Uterus (tissue), 4 donors: Measurements from ENCODE around the gene GOLGA5. TPM values are rescaled to one million over a fixed set of nuclear protein-coding genes. Genes with fewer than 3 reads are reported as not detected.

Experiments used
- DNase-seq, 2 donors: peaks; one replicate each; pipeline ENCODE4 v3.0.0-alpha.2; 2019 to 2020
- H3K27ac ChIP-seq, 2 donors: fragments of 200-600 bp; sonication (generic); 1 replicate in 1 of 2; 2 replicates in 1 of 2; pipeline ENCODE4 v1.5.1; 2016 to 2018
- H3K27me3 ChIP-seq, 2 donors: fragments of 200-600 bp; sonication (generic); one replicate each; pipeline ENCODE4 v1.5.1; 2018 to 2019; ENCODE audit warnings: control low read depth in 1 of 2
- H3K36me3 ChIP-seq, 2 donors: fragments of 200-600 bp; sonication (generic); one replicate each; pipeline ENCODE4 v1.5.1; 2019; ENCODE audit warnings: control low read depth in 1 of 2
- H3K4me1 ChIP-seq, 2 donors: fragments of 200-600 bp; sonication (generic); one replicate each; pipeline ENCODE4 v1.5.1; 2018 to 2019; ENCODE audit warnings: control low read depth in 1 of 2
- H3K4me3 ChIP-seq, 2 donors: fragments of 200-600 bp; sonication (generic); 1 replicate in 1 of 2; 2 replicates in 1 of 2; pipeline ENCODE4 v1.5.1; 2018 to 2019; ENCODE audit warnings: mild to moderate bottlenecking in 1 of 2
- H3K9me3 ChIP-seq, 2 donors: fragments of 200-600 bp; sonication (generic); one replicate each; pipeline ENCODE4 v1.5.1; 2019; ENCODE audit warnings: control low read depth in 1 of 2
- POLR2A ChIP-seq, 2 donors: fragments of 450-650 bp; IDR thresholded peaks; one replicate each; pipeline ENCODE4 v1.6.1; 2016; ENCODE audit warnings: antibody characterized with exemption in 2 of 2, mild to moderate bottlenecking in 1 of 2, moderate library complexity in 1 of 2
- intact Hi-C: fragments of 100-400 bp; cut with DNase I; formaldehyde crosslinking; loops from one replicate; pipeline ENCODE4 v1.15.1; 2023; ENCODE audit warnings: low total_unique reads
- total RNA-seq, 4 donors: library from RNA; depleted of rRNA in 3 of 4; stranded (reverse); fragments of >200 nt in 3 of 4; gene quantifications; one replicate each; pipeline versions ENCODE4 v1.1.0 to v1.2.4, GENCODE V29; 2014 to 2023
- TF ChIP-seq, protein P1 (sequence below), 4 experiments: fragments of 200-600 bp in 2 of 4; fragments of 450-650 bp in 2 of 4; sonication (generic) in 2 of 4; IDR thresholded peaks; one replicate each; pipeline ENCODE4 v1.5.1; 2016 to 2019; ENCODE audit warnings: antibody characterized with exemption in 4 of 4, mild to moderate bottlenecking in 2 of 4, moderate library complexity in 1 of 4
- donor health status: DM: yes; HTN: yes; CAD: no.

Gene GOLGA5
- total RNA-seq, 4 donors from 2014 or later = 30.3 to 63.0 (median 46.6) TPM

DNA sequence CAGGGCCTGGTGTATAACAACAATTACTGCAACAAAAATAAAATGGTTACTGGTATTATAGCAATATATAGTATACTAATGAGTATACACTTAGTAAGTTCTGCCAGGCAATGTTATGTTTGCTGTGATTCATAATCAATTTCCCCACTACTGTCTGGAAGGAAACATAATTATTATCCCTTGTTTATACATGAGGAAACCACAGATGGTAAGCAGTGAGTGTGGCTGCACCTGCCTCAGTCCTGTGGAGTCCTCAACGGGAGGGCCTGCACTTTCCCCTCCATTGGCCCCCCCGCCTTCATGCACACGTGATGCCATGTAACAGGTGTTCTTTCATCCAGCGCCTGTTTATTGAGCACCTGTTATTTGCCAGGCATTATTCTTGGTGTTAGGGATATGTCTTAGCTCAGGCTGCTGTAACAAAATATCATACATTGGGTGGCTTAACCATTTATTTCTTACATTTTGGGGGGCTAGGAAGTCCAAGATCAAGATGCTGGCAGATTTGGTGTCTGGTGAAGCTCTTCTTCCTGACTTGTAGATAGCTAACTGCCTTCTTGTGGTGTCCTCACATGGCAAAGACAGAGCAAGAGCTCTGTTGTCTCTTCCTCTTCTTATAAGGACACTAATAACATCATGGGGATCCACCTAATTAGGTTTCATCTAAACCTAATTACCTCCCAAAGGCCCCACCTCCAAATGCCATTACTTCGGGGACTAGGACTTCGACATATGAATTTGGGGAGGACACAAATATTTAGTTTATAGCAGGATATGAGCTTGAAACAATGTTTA, 69.4 kb downstream of the GOLGA5 start:
- no peak for TF ChIP-seq POLR2A (IDR thresholded peaks at IDR 0.05)
- TF ChIP-seq, protein P1, sequence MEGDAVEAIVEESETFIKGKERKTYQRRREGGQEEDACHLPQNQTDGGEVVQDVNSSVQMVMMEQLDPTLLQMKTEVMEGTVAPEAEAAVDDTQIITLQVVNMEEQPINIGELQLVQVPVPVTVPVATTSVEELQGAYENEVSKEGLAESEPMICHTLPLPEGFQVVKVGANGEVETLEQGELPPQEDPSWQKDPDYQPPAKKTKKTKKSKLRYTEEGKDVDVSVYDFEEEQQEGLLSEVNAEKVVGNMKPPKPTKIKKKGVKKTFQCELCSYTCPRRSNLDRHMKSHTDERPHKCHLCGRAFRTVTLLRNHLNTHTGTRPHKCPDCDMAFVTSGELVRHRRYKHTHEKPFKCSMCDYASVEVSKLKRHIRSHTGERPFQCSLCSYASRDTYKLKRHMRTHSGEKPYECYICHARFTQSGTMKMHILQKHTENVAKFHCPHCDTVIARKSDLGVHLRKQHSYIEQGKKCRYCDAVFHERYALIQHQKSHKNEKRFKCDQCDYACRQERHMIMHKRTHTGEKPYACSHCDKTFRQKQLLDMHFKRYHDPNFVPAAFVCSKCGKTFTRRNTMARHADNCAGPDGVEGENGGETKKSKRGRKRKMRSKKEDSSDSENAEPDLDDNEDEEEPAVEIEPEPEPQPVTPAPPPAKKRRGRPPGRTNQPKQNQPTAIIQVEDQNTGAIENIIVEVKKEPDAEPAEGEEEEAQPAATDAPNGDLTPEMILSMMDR (IDR thresholded peaks at IDR 0.05) = no peak
- intact Hi-C loops = no loop called here
- no peaks in the 10 kb centered on the region for H3K36me3 ChIP-seq
- H3K4me1 ChIP-seq = no peaks in the 10 kb centered on the region
- H3K27me3 ChIP-seq = no peaks in the 10 kb centered on the region
- H3K4me3 ChIP-seq = no peak overlapping the region
- H3K27ac ChIP-seq = no peak overlapping the region
- no peak for DNase-seq
- H3K9me3 ChIP-seq = no peaks in the 10 kb centered on the region

DNA sequence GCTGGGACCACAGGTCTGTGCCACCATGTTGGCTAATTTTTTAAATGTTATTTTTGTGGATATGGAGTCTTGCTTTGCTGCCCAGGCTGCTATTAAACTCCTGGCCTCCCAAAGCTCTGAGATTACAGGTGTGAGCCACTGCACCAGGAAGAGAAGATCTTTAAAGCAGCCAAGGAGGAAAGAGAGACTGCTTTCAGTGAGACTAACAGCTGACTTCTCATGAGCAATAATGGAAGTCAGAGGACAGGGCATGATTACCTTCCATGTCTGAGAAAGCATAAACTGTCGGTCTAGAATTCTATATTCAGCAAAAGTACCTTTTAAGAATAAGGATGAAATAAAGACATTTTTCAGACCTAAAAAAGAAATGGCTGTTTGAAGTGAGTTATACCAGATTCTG, 71.6 kb downstream of the GOLGA5 start:
- Histone ChIP-seq H3K9me3 (no peaks in the 10 kb centered on the region), H3K27ac (no peak overlapping the region), H3K36me3 (no peaks in the 10 kb centered on the region), H3K4me1 (no peaks in the 10 kb centered on the region), H3K27me3 (no peaks in the 10 kb centered on the region), H3K4me3 (no peak overlapping the region)
- TF ChIP-seq, protein P1 (IDR thresholded peaks at IDR 0.05) = no peak
- TF ChIP-seq POLR2A (IDR thresholded peaks at IDR 0.05) = no peak
- intact Hi-C loops = no loop called here
- no peak for DNase-seq

DNA sequence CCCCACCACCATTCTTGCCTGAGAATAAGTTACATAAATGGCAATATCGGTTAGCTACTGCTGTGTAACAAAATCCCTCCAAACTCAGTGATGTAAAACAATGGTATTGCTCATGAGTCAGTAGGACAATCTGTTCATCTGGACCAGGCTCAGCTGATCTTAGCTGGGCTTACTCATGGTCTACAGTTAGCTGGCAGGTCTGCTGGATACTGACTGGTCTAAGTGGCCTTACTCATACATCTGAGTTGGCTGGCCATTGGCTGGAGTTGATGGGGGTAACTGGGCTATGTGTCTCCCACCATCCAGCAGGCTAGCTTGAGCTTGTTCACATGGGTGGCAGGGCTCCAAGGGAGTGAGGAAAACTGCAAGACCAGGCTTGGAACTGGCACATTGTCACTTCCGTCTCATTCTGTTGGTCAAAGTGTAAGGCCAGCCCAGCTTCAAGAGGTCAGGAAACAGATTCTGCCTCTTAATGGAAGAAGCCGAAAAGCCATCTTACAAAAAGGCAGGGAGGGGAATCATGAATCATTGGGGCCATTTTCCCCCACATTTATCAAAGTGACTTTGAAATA, 72.2 kb downstream of the GOLGA5 start:
- Histone ChIP-seq H3K9me3 (no peaks in the 10 kb centered on the region), H3K4me3 (no peak overlapping the region), H3K27me3 (no peaks in the 10 kb centered on the region), H3K27ac (no peak overlapping the region), H3K4me1 (no peaks in the 10 kb centered on the region), H3K36me3 (no peaks in the 10 kb centered on the region)
- peak in 1 of 2 donors; percentile 45 for DNase-seq
- TF ChIP-seq, protein P1 (IDR thresholded peaks at IDR 0.05) = no peak
- no peak for TF ChIP-seq POLR2A (IDR thresholded peaks at IDR 0.05)
- intact Hi-C loops = no loop called here

- Histone ChIP-seq H3K27me3 (no peaks in the 10 kb centered on the region), H3K4me3 (no peak overlapping the region), H3K9me3 (no peaks in the 10 kb centered on the region), H3K4me1 (no peaks in the 10 kb centered on the region), H3K36me3 (no peaks in the 10 kb centered on the region), H3K27ac (no peak overlapping the region)
- intact Hi-C loops = no loop called here
- TF ChIP-seq POLR2A (IDR thresholded peaks at IDR 0.05) = no peak
- TF ChIP-seq, protein P1 (IDR thresholded peaks at IDR 0.05) = no peak
- no peak for DNase-seq
Measured at GRCh38 chr14:92866901-92867865, 73.1 kb downstream of the GOLGA5 start.
